GM18951 (cell line): ENCODE results near the gene MAD2L2.

ENCODE experiments used
- POLR2A ChIP-seq: IDR thresholded peaks from 4 replicates; pipeline ENCODE4 v1.6.1; 2011; ENCODE audit warnings: mild to moderate bottlenecking; ENCODE audit not compliant: insufficient read length, insufficient read depth; ENCODE audit errors: extremely low read depth
- in situ Hi-C: fragments of 300-500 bp; cut with MboI; formaldehyde crosslinking; loops from one replicate; pipeline ENCODE4 v1.12.0; 2022; ENCODE audit warnings: low sequenced_read_pairs, mixed read lengths, inconsistent platforms; ENCODE audit not compliant: unreplicated experiment

The MAD2L2 gene

DNA sequence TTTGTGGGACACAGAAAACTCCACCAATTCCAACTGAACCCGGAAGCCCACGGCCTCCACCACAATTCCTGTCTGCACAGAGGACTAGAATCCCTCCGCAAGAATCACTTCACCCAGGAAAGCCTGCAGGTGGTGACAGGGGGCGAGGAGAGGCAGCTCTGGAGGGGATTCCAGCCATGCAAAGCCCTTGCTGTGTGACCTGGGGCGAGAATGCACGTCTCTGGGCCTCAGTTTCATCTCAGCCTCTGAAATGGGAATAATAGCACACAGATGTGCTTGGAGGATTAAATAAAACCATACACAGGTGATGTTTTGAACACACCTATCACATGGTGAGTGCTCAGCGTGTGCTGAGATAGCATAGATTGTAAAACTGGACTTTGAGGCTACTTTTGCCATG is 40.8 kb downstream of the MAD2L2 start:
- TF ChIP-seq POLR2A: no peak
- in situ Hi-C loops: loop anchor here (5.0 kb wide), 1 partner anchor 608 kb away; no protein-coding TSS in a partner anchor

DNA sequence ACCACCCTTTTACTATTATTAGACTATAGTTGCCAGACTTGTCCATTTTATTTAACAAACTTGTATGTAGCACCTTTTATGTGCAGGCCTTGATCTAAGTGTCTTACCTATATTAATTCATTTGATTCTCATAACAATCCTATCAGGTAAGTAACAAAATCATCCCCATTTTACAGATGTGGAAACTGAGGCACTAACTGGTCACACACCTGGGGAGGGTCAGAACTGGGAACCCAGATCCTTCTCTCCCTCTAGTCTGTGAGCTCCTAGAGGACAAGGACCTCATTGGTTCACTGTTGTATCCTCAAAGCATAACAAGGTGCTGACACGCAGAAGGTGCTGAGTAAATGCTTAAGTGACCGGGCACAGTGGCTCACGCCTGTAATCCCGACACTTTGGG is 41.6 kb downstream of the MAD2L2 start:
- TF ChIP-seq POLR2A: no peak
- in situ Hi-C loops: no loop called here

DNA sequence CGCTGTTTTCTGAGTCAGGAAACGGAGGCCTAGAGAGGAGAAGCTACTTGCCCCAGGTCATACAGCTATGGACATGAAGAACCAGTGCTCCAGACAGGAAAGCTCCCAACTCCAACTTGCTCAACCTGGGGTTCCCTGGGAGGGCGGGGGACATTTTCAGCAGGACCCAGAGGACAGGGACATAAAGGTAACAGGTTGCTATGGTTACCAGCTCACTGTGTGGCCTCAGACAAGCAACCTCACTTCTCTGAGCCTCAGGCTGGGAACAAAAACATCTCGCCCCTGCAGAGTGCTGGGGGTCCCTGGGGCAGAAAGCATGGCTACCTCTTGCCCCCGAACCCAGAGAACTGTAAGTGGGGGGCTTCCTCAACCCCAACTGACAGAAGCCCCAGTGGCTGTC is 42.8 kb downstream of the MAD2L2 start:
- TF ChIP-seq POLR2A: no peak
- in situ Hi-C loops: no loop called here

DNA sequence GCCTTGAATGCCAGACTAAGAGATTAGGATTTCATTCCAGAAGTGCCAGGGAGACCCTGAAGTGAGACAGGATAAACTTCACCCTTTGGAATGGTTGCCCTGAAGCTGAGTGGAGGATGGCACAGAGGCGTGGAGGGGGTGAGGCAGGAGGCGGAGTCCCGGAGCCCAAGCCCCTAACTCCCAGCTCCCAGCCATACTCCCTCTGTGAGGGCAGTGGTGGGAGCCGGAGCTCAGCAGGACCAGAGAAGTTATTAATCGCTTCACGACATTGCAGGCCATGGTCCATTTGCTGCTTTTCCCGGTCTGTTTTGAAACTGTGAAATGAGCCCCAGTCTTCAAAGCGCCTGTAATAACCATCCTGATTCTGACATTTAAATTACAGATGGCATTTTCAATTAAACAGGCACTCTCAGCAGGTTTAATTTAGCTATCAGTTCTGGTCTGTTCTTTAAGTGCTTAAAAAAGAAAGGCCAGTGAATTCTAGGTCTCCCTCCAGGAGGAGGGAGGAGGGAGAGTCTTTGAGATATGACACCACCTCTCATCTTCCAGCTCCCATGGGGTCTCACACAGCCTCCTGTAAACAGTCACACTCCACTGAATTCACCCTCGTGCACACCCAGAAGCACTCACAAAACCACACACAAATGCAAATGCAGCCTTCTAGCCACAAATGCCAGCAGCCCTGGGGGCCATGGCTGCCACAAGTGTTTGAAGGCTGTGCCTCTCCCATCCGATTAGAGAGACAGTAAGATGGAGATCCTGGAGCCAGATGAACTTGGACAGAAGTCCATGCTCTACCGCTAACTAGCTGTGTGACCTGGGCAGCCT is 46.4 kb downstream of the MAD2L2 start:
- no peak for TF ChIP-seq POLR2A
- in situ Hi-C loops: no loop called here

DNA sequence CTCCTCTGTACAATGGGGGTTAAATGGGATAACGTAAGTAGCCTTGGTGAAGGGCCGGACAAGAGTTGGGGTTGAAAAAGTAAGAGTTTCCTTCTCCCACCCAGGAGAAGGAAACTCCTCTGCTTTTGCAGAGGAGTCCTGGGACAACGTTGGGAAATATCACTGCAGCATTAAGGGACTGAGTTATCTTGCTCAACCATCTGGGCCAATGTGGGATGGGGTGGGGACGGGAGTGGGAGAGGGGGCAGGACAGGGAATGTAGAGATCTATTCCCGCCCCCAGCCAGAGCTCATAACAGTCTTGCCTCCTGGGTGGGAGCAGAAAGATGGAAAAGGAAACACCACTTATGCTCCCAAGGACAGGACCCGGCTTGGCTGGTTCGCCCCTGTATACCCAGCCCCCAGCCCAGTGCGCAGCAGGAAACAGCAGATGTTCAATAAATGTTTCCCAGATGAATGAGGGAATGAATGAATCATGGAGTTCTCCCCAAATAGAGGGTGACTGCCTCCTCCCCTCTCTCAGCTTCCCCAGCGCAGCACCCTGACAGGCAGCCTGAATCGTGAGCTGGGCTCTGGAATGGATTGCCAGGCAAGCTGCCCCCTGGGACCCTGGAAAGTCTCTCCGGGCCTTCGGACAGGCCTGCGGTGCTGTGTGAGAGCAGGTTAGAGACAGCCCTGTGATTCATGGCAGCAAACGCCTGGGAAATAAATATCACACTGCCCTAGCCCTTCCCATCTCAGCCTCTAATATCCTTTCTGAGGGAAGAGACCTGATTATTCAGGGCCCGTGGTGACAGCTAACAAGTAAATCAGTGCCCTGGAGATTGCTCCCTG is 51.5 kb downstream of the MAD2L2 start:
- no peak for TF ChIP-seq POLR2A
- in situ Hi-C loops: no loop called here

DNA sequence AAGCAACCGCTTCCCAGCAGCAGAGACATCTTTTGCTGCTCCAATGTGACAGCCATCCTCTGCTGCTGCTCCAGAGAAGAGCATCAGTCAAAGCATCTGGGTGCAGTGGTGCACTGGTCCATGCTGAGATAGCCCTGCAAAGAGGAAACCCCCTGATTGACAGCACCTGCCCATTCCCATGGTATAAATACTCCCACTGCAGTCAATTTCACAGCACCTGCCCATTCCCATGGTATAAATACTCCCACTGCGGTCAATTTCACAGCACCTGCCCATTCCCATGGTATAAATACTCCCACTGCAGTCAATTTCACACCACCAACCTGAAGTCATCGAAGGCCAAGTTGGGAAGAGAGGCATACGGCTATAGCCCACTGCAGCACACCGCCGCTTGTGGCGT is 52.2 kb downstream of the MAD2L2 start:
- TF ChIP-seq POLR2A: no peak
- in situ Hi-C loops: no loop called here

DNA sequence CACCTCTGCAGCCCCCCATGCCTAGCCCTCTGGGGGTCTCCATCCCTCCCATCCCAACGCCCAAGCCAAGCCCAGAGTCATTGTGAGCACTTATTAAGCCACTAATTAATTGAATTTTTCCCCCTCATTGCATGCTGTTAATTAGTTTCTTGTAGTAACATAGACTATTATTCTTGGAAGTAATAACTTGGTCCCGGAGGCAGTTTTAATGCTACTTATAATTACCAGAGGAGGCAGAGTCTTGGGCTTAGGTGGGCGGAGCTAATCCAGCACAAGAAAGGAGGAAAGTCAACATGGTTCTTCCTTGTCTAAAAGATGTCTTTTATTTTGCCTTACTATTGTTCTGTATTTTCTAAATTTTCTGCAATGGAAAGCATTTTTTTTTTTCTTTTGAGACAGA is 54.4 kb downstream of the MAD2L2 start:
- in situ Hi-C loops: no loop called here

More for the DNA sequence above, 54.4 kb downstream of the MAD2L2 start:
- no peak for TF ChIP-seq POLR2A
